ENCODE data around the gene ZWILCH.
"Not testable (repeated sequence)": the region's sequence is repeated elsewhere in the genome, so short reads cannot be mapped to it uniquely, and the experiment has no call there.

Gene ZWILCH

GRCh38 chr15:66573719-66574595 is 68.8 kb downstream of the ZWILCH start:
- DNase-seq (ENCODE audit: insufficient read length, low spot score) (no peak), FAIRE-seq (no peak)

GRCh38 chr15:66574596-66574950 is 69.4 kb downstream of the ZWILCH start:
- DNase-seq (ENCODE audit: insufficient read length, low spot score) = no peak
- no peak for FAIRE-seq

DNA sequence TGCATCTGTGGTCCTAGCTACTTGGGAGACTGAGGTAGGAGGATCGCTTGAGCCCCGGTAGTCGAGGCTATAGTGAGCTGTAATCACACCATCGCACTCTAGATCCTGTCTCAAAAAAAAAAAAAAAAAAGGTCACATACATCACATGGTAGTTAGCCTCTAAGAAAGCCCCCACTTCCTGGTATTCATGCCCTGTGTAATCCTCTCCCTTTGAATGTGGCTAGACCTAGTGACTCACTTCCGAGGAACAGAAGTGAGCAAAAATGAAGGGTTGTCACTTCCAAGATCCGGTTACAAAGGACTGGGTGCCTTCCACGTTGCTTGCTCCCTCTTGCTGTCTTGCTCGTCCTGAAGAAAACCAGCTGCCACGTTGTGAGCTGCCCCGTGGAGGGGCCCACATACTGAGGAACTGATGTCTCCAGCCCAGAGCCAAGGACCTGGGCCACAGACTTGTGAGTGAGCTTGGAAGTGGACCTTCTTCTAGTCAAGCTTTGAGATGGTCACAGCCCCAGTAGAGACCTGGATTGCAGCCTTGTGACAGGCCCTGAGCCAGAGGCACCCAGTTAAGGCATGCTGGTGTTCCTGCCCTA is 73.3 kb downstream of the ZWILCH start:
- DNase-seq (ENCODE audit: insufficient read length, low spot score) (no peak), FAIRE-seq (no peak)

DNA sequence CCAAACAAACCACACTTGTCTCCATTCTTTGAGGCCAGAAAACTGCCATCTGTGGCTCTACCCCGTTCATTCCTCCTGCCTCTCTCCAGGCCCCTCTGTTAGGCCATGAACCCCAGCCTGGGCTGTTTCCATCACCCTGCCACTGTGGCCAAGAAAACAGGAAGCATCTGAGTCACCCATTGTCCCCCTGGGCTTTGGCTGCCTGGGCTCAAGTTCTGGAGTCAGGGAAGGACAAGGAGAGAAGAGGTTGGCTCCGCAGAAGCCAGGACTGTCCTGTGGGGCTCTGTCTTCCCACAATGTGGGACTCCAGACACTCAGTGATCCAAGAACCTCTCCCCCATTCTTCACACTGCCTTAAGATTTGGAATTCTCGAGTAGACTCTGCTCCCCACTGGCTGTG is 75.5 kb downstream of the ZWILCH start:
- no peak for FAIRE-seq
- DNase-seq (ENCODE audit: insufficient read length, low spot score) = no peak

- FAIRE-seq = no peak
Observed at GRCh38 chr15:66581972-66582537, 76.9 kb downstream of the ZWILCH start.

DNA sequence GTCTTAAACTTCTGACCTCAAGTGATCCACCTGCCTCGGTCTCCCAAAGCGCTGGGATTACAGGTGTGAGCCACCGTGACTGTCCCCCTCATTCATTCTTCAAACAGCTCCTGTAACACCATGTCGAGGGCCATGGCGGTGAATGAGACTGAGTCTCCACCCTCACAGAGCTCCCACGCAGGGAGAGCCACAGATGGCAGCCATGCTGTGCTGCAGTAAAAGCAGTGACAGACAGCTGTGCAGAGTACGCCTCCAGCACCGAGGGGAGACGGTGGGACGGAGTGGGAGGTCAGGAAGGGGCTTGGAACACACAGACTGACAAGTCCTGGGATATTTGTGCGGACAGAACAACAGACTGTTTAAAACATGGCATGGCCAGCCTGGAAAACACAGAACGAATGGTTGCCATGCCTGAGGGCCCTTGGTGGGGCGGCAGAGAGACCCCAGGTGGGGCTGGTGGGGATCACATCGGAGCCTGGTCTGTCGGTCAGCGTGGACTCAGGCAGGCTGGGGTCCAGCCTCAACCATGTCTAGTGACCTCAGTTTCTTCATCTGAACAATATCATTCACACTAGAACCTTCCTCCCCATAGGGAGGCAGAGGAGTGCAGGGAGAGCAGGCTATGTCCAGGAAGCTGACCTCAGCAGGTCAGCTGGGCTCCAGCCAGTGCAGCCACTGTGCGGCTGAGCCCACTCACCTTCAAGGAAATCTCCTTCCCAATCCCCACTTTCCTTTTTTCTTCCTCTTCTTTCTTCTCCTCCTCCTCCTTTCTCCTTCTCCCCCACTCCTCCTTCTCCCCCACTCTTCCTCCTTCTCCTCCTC is 81.2 kb downstream of the ZWILCH start:
- no peak for DNase-seq (ENCODE audit: insufficient read length, low spot score)
- FAIRE-seq = no peak

More at GRCh38 chr15:66581972-66582537, 76.9 kb downstream of the ZWILCH start:
- DNase-seq (ENCODE audit: insufficient read length, low spot score) = no peak

- FAIRE-seq (no peak), DNase-seq (ENCODE audit: insufficient read length, low spot score) (no peak)
Observed at GRCh38 chr15:66587020-66587419, 81.9 kb downstream of the ZWILCH start.

DNA sequence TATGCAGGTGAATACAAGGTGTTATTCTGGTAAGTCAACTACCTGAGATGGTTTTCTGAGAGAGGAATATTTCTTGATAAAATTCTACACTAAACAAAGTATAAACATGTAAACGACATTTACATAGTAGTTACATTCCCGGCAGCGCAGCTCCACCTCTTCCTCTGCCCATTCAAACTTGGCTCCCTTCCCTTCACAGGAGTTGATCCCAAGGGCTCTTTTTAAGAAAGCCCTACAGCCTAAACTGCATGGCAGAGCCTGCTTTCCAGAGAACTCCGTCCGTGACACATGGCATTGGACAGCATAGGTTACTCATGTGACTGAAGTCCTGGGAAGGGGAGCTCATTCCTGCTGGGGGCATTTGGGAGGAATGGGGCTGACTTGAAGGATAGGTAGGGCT is 82.6 kb downstream of the ZWILCH start:
- no peak for DNase-seq (ENCODE audit: insufficient read length, low spot score)
- FAIRE-seq = no peak

GRCh38 chr15:66588537-66588936 is 83.4 kb downstream of the ZWILCH start:
- no peak for FAIRE-seq
- no peak for DNase-seq (ENCODE audit: insufficient read length, low spot score)

- no peak for FAIRE-seq
- no peak for DNase-seq (ENCODE audit: insufficient read length, low spot score)
Observed at GRCh38 chr15:66588971-66589370, 83.8 kb downstream of the ZWILCH start.

- not testable (repeated sequence) for FAIRE-seq; DNase-seq (ENCODE audit: insufficient read length, low spot score)
Observed at GRCh38 chr15:66589429-66589828, 84.3 kb downstream of the ZWILCH start.

- FAIRE-seq = no peak
Observed at GRCh38 chr15:66590435-66590834, 85.3 kb downstream of the ZWILCH start.

GRCh38 chr15:66591322-66591862 is 86.3 kb downstream of the ZWILCH start:
- DNase-seq (ENCODE audit: insufficient read length, low spot score) (no peak), FAIRE-seq (no peak)

More at GRCh38 chr15:66590435-66590834, 85.3 kb downstream of the ZWILCH start:
- no peak for DNase-seq (ENCODE audit: insufficient read length, low spot score)

DNA sequence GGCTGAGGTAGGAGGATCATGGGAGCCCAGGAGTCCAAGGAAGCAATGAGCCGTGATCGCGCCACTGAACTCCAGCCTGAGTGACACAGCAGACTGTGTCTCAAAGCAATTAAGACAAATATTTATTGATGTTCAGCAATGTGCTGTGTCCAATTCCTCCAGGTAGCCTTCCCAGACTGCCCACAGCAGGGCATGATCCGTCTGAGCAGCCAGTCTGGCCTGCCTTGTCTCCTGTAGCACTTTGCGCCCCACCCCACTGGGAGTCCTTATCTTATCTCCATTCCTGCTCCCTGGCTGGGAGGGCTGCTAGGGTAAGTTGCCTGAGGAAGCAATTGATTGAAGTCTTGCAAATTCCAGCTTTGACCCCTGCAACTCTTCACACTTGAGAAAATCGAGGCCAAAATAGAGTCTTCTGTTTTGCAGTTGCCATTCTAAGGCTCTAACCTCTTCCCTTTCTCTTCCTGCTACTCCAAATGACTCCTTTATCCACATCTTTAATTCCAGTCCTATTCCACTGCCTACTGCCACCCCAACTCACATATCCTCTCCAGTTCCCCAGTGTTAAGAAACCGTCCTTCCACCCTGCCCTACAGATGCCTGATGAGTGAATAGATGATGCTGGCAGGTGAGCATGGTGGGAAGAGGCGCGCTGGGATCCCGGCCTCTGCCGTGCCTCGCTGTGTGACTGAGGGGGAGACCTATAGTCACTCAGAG is 87.5 kb downstream of the ZWILCH start:
- DNase-seq (ENCODE audit: insufficient read length, low spot score) = no peak
- no peak for FAIRE-seq

GRCh38 chr15:66593219-66593780 is 88.2 kb downstream of the ZWILCH start:
- no peak for DNase-seq (ENCODE audit: insufficient read length, low spot score)
- FAIRE-seq = no peak

- FAIRE-seq = no peak
- DNase-seq (ENCODE audit: insufficient read length, low spot score) = no peak
Observed at GRCh38 chr15:66594344-66594743, 89.2 kb downstream of the ZWILCH start.

DNA sequence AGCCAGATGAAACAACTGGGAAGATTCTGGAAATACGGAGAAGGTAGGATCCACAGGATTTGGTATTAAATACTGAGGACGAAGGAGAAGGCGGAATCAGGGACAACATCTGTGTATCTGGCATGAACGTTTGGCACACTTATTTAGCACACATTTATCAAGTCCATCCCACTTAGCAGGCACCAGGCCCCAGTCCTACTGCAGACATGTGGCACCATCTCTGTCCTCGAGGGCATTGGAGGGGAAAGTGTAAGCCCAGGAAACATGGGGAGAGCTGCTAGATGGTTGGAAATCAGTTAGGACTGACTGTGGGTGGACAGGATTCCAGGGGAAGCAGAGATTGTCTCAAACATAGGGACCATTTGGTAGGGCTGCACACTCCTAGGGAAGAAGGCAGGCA is 89.7 kb downstream of the ZWILCH start:
- no peak for FAIRE-seq
- no peak for DNase-seq (ENCODE audit: insufficient read length, low spot score)

DNA sequence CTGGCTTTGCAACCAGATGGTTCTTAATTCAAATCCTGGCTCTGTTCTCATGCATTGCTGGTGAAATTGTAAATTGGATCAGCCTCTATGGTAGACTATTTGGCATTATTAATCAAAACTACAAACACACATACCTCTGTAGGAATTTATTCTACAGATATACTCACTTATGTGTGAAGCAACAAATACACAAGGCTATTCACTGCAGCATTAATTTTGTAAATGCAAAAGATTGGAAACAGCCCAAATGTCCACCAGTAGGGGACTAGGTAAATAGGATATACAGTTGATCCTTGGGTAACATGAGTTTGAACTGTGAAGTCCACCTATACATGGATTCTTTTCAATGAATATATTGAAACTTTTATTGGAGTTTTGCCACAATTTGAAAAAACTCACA is 90.2 kb downstream of the ZWILCH start:
- FAIRE-seq (no peak), DNase-seq (ENCODE audit: insufficient read length, low spot score) (no peak)

GRCh38 chr15:66595931-66596545 is 90.9 kb downstream of the ZWILCH start:
- DNase-seq (ENCODE audit: insufficient read length, low spot score) (no peak), FAIRE-seq (no peak)

All from GM19239 (cell line).